IPS-15b (cell line): ENCODE measurements around the gene TNRC6A.
"Not testable (repeated sequence)": the region's sequence is repeated elsewhere in the genome, so short reads cannot be mapped to it uniquely, and the experiment has no call there.

Experiments
- H3K27me3 ChIP-seq: one replicate; pipeline ENCODE4 v1.6.1; 2013; ENCODE audit warnings: low read length; ENCODE audit not compliant: control insufficient read depth, insufficient read depth
- H3K36me3 ChIP-seq: one replicate; pipeline ENCODE4 v1.6.1; 2013; ENCODE audit warnings: low read length; ENCODE audit not compliant: control insufficient read depth, insufficient read depth
- H3K4me1 ChIP-seq: one replicate; pipeline ENCODE4 v1.6.1; 2013; ENCODE audit warnings: mild to moderate bottlenecking, low read length; ENCODE audit not compliant: control insufficient read depth, insufficient read depth
- H3K4me3 ChIP-seq: one replicate; pipeline ENCODE4 v1.5.1; 2013; ENCODE audit warnings: low read depth, low read length
- H3K9ac ChIP-seq: one replicate; pipeline ENCODE4 v1.6.1; 2013; ENCODE audit warnings: low read depth, mild to moderate bottlenecking, low read length
- H3K9me3 ChIP-seq: one replicate; pipeline ENCODE4 v1.6.1; 2013; ENCODE audit warnings: mild to moderate bottlenecking, low read length; ENCODE audit not compliant: control insufficient read depth, insufficient read depth

The TNRC6A gene

DNA sequence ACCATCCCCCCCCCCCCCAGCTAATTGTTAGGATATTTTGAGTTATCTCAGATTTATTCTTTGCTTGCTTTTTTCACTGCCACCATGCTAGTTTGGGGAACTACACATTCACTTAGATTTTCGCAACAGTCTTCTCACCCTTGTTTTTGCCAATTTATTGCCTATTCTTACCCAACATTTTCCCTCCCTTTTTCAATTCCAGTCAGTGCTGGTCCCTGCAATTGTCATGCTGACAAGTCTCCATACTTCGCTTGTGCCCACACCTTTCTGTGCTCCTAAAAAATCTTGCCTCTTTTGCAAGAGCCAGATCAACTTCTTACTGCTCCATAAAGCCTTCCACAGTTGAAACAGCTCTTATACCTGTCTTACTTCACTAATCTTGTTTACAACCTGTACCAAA, 16.3 kb downstream of the TNRC6A start:
- Histone ChIP-seq H3K9ac (no peak overlapping the region), H3K27me3 (no peaks in the 10 kb centered on the region), H3K4me3 (no peak overlapping the region), H3K4me1 (peaks cover 60% of the 10 kb centered on the region), H3K9me3 (no peaks in the 10 kb centered on the region), H3K36me3 (no peaks in the 10 kb centered on the region)

DNA sequence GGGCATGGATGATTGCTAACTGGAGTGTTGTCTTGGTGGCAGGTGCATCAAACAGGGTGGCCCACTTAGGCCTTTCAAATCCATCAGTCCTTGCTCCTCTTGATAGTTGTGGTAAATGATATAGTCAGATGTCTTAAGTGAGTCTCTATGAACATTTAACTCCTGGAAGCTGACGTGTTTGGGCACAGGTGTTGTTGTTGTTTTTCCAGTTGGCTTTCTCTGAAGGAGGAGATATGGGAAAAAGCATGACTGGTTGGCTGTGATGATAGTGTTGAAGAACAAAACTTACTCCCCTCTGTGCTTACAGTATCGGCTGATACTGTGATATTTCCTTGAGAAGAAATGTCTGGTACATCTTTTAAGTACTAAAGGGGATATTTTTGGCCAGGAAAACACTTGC, 18.0 kb downstream of the TNRC6A start:
- H3K9ac ChIP-seq = no peak overlapping the region
- peaks cover 46% of the 10 kb centered on the region for H3K4me1 ChIP-seq
- H3K4me3 ChIP-seq = no peak overlapping the region
- H3K36me3 ChIP-seq = no peaks in the 10 kb centered on the region
- H3K9me3 ChIP-seq = no peaks in the 10 kb centered on the region
- H3K27me3 ChIP-seq = no peaks in the 10 kb centered on the region

DNA sequence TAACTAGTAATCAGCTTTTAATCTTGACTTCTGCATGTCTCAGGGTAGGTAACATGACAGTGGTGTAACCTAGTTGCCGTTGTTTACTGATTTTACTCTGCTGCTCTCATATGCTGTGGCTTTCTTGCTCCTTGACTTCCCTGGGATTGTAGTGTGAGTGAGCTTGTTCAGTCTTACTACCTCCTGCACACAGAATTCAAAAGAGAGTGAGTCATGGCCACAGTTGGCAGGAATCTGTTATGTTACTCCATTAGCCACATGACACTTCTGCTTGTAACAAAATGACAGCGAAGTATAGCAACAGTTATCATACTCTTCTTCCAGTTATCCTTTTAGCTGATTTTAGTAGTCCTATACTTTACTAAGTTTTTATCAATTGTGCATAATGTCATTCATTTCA, 18.8 kb downstream of the TNRC6A start:
- no peaks in the 10 kb centered on the region for H3K36me3 ChIP-seq
- H3K27me3 ChIP-seq = no peaks in the 10 kb centered on the region
- no peak overlapping the region for H3K4me3 ChIP-seq
- peaks cover 50% of the 10 kb centered on the region for H3K4me1 ChIP-seq
- no peak overlapping the region for H3K9ac ChIP-seq
- no peaks in the 10 kb centered on the region for H3K9me3 ChIP-seq

DNA sequence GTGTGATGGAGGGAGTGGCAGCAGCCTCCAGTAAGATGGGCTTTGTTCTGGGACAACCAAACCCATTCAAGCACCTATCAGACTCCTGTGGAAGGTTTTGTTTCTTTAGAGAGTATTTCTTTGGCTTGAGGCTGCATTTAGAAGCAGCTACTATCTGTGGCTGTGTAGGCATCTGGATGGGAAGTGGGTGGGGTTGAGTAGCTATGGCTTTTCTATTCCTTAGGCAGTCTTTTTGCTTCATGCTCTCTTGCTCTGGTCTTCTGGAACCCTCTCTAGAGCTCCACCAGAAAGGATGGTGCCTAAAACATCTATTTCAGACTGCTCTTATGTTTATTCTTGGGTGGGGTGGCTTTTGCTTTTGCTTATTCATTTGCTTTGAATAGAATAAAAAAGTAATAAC, 19.9 kb downstream of the TNRC6A start:
- no peaks in the 10 kb centered on the region for H3K9me3 ChIP-seq
- no peaks in the 10 kb centered on the region for H3K36me3 ChIP-seq
- peaks cover 44% of the 10 kb centered on the region for H3K4me1 ChIP-seq
- H3K9ac ChIP-seq = no peak overlapping the region
- H3K4me3 ChIP-seq = no peak overlapping the region
- H3K27me3 ChIP-seq = no peaks in the 10 kb centered on the region

DNA sequence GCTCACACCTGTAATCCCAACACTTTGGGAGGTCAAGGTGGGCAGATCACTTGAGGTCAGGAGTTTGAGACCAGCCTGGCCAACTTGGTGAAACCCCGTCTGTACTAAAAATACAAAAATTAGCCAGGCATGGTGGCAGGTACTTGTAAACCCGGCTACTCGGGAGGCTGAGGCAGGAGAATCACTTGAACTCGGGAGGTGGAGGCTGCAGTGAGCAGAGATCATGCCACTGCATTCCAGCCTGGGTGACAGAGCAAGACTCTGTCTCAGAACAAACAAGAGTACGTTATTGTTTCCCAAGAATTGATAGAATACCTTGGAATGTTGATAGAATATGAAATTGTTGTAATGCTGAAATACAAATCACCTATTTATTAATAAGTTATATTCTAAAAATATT, 20.4 kb downstream of the TNRC6A start:
- H3K9me3 ChIP-seq, H3K36me3 ChIP-seq, H3K27me3 ChIP-seq, H3K9ac ChIP-seq, H3K4me3 ChIP-seq: not testable (repeated sequence)
- peaks cover 39% of the 10 kb centered on the region for H3K4me1 ChIP-seq

DNA sequence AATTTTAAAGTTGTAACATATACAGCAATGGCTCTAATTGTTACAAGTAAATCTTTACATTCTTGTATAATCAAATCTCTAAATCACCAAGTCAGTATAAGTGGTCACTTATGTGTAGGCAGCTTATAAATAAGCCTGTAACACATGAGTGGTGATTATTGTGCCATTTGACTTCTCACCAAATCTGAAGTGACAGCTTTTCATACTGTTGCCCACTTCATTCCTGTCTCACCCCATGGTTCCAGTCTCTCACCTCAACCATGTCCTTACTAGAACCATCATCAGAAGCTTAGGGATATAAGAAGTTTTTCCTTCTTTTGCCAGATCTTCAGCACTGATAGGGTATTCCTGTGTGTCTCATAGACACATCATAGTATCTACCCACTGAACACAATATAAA, 23.5 kb downstream of the TNRC6A start:
- H3K27me3 ChIP-seq = no peaks in the 10 kb centered on the region
- peaks cover 21% of the 10 kb centered on the region for H3K4me1 ChIP-seq
- no peaks in the 10 kb centered on the region for H3K9me3 ChIP-seq

DNA sequence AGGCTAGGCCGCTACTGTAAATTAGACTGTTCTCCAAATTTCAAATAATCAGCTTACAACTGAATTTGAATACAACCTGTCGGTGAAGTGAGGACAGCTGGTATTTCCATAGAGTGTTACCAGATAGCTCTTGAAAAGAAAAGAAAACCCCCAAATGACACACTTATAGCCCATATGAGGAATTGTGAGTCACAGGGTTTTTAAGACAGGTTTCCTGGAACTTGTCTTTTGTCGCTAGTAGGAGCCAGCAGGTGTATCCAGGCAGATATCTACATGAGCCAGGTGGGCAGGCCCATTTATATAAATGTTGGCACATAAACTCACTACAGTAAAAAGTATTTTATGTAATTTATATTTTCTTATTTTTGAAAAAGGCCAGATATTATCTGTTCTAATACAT, 24.0 kb downstream of the TNRC6A start:
- no peaks in the 10 kb centered on the region for H3K9me3 ChIP-seq
- H3K27me3 ChIP-seq = no peaks in the 10 kb centered on the region
- H3K4me3 ChIP-seq = no peak overlapping the region
- no peak overlapping the region for H3K9ac ChIP-seq
- H3K36me3 ChIP-seq = peaks cover 3% of the 10 kb centered on the region
- peaks cover 23% of the 10 kb centered on the region for H3K4me1 ChIP-seq

More for the DNA sequence above, 23.5 kb downstream of the TNRC6A start:
- H3K36me3 ChIP-seq = no peaks in the 10 kb centered on the region
- no peak overlapping the region for H3K9ac ChIP-seq
- no peak overlapping the region for H3K4me3 ChIP-seq

DNA sequence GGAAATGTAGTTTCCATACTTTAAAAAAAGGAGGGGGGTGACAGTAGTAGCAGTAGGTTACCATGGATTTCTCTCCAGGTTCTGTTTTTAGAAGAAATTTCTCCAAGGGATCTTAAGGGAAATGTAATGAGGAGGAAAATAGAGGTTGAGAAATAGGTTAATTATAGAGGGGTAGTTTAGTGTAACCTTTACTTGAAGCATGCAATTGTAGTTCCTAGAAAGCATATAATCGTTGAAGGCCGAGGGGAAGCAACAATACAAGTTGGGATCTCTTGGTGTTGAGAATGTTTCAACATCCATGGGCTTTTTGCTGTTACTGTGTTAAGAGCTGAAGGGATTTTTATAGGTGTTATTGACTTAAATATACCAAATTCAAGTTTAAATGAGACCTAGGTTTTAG, 25.1 kb downstream of the TNRC6A start:
- Histone ChIP-seq H3K9ac (no peak overlapping the region), H3K4me1 (peaks cover 20% of the 10 kb centered on the region), H3K9me3 (no peaks in the 10 kb centered on the region), H3K4me3 (no peak overlapping the region), H3K36me3 (peaks cover 6% of the 10 kb centered on the region), H3K27me3 (no peaks in the 10 kb centered on the region)

DNA sequence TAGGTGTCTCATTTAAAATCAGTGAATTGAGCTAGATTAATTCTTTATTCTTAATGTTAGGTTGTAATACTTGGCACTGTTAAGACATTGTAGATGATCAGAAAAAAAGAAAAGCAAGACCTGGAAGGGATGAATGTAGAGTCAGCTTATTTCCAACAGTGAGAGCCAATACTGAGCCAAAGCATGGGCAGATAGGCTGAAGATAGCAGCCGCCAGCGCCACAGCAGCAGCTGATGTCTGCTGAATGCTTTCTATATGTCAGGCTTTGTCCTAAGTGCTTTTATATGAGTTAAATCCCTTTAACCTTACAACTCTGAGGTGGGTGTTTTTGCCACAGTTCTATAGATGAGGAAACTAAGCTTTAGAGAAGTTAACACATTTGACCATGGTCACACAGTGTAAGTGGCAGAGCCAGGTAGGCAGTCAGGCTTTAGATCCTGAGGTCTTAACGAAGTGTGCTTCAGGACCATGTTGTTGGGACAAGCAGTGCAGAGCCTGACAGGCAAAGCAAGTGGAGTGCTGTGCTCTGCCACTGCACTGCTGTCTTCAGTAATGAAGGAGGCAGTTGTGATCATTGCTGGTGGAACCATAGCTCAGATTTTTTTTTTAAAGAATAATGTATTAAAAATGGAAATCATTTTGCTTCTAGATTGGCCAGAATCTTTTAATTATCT, 25.9 kb downstream of the TNRC6A start:
- H3K4me1 ChIP-seq = peaks cover 20% of the 10 kb centered on the region
- H3K27me3 ChIP-seq = no peaks in the 10 kb centered on the region
- H3K9ac ChIP-seq = no peak overlapping the region
- no peak overlapping the region for H3K4me3 ChIP-seq
- peaks cover 6% of the 10 kb centered on the region for H3K36me3 ChIP-seq
- H3K9me3 ChIP-seq = no peaks in the 10 kb centered on the region

DNA sequence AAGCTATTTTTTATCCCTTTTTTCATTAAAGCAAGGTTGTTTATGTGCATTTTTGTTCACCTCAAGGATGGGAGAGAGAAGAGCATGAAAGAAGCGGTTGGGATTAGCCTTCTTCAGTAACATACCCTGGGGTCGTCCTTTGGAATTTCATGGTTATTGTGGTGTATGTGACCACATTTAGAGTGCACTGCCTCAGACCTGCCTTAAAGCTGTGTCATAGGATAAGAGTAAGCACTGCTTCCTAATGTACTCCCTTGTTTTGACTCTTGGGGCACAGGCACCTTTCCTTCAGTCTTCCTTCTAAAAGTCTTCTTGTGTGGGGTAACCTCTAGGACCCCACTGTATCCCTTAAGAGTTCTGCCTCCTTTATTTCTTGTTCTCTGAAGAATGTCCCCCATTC, 28.9 kb downstream of the TNRC6A start:
- Histone ChIP-seq H3K36me3 (peaks cover 8% of the 10 kb centered on the region), H3K27me3 (no peaks in the 10 kb centered on the region), H3K4me1 (peaks cover 14% of the 10 kb centered on the region), H3K4me3 (no peak overlapping the region), H3K9ac (no peak overlapping the region), H3K9me3 (no peaks in the 10 kb centered on the region)

DNA sequence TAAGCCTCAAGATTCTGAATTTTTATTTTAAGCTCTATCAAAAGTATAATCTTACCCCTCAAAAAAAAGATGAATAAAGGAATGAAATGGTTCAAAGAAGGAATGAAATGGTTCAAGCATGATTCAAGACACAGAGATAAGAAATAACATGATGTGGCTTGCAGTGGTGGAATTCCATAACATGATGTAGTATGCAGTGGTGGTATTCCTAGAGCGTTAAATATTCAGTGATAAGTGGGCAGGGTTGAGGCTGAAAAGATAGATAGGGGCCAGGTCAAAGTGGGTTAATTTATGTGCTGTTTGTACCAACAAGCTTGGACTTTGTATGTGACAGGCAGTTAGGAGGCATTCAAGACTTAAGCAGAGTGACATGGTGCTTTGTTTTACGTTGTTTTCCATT, 29.6 kb downstream of the TNRC6A start:
- H3K36me3 ChIP-seq = peaks cover 11% of the 10 kb centered on the region
- no peaks in the 10 kb centered on the region for H3K9me3 ChIP-seq
- no peaks in the 10 kb centered on the region for H3K27me3 ChIP-seq
- no peak overlapping the region for H3K9ac ChIP-seq
- H3K4me1 ChIP-seq = peaks cover 12% of the 10 kb centered on the region
- no peak overlapping the region for H3K4me3 ChIP-seq

DNA sequence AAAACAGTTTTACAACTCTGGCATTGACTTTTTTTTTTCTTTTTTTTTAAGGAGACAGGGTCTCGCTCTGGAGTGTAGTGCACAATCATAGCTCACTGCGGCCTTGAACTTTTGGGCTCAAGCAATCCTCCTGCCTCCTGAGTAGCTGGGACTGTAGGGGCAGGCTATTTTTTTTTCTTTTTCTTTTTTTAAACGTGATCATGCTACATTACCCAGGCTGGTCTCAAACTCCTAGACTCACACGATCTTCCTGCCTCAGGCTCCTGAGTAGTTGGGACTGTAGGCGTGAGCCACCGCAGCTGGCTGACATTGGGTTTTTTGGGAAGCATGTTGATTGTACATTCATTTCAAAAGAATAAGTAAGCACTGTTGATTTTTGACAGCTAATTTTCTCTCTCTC, 32.1 kb downstream of the TNRC6A start:
- Histone ChIP-seq H3K9me3 (no peaks in the 10 kb centered on the region), H3K4me3 (no peak overlapping the region), H3K9ac (no peak overlapping the region), H3K36me3 (peaks cover 11% of the 10 kb centered on the region), H3K27me3 (no peaks in the 10 kb centered on the region), H3K4me1 (peaks cover 8% of the 10 kb centered on the region)
